Tibial artery (tissue), 4 donors: ENCODE results near the gene NARF.

Experiments
- DNase-seq, 2 donors: peaks; one replicate each; pipeline ENCODE4 v3.0.0-alpha.2; 2019
- H3K27ac ChIP-seq, 2 donors: fragments of 200-600 bp; sonication (generic) in 1 of 2; 1 replicate in 1 of 2; 2 replicates in 1 of 2; pipeline ENCODE4 v1.5.1; 2018 to 2019; ENCODE audit warnings: mild to moderate bottlenecking in 1 of 2
- H3K27me3 ChIP-seq, 2 donors: fragments of 200-600 bp; sonication (generic) in 1 of 2; one replicate each; pipeline versions ENCODE4 v1.5.1 to v1.6.0; 2016 to 2019
- H3K36me3 ChIP-seq, 3 donors: fragments of 200-600 bp; sonication (generic) in 2 of 3; one replicate each; pipeline ENCODE4 v1.5.1; 2016 to 2019; ENCODE audit warnings: mild to moderate bottlenecking in 2 of 3
- H3K4me1 ChIP-seq, 4 donors: fragments of 200-600 bp; sonication (generic) in 2 of 4; 1 replicate in 3 of 4; 2 replicates in 1 of 4; pipeline ENCODE4 v1.5.1; 2016 to 2019
- H3K4me3 ChIP-seq, 2 donors: fragments of 200-600 bp; sonication (generic) in 1 of 2; 1 replicate in 1 of 2; 2 replicates in 1 of 2; pipeline ENCODE4 v1.5.1; 2018 to 2019; ENCODE audit warnings: mild to moderate bottlenecking in 2 of 2
- H3K9me3 ChIP-seq, 3 donors: fragments of 200-600 bp; sonication (generic) in 1 of 3; one replicate each; pipeline ENCODE4 v1.5.1; 2016 to 2019
- CTCF ChIP-seq, 2 experiments: fragments of 200-600 bp in 1 of 2; fragments of 450-650 bp in 1 of 2; IDR thresholded peaks; one replicate each; pipeline ENCODE4 v1.5.1; 2017 to 2019; ENCODE audit warnings: antibody characterized with exemption in 2 of 2, mild to moderate bottlenecking in 1 of 2, moderate library complexity in 1 of 2
- intact Hi-C: fragments of 100-400 bp; cut with DNase I; formaldehyde crosslinking; loops from one replicate; pipeline ENCODE4 v1.15.0; 2023; ENCODE audit warnings: low total_unique reads

The NARF gene

GRCh38 chr17:82517230-82517865, 58.8 kb downstream of the NARF start:
- intact Hi-C loops = no loop called here
- DNase-seq = no peak
- no peak for TF ChIP-seq CTCF (IDR thresholded peaks at IDR 0.05)

GRCh38 chr17:82518826-82519810, 60.6 kb downstream of the NARF start, which contains the start of gene FOXK2:
Gene FOXK2 (plus strand): TSS chr17:82519732. CDS start chr17:82519889, 157 bp downstream.
- Histone ChIP-seq H3K4me1 (peaks cover 0 to 34% (median 13%) of the 10 kb centered on the region in 4 donors), H3K36me3 (no peaks in the 10 kb centered on the region), H3K27me3 (no peaks in the 10 kb centered on the region), H3K4me3 (peak within 1 kb of the TSS; percentile 67 to 98), H3K9me3 (no peaks in the 10 kb centered on the region), H3K27ac (peak within 1 kb of the TSS; percentile 84 to 99)
- peak in 1 of 2 experiments; percentile 28 for TF ChIP-seq CTCF (IDR thresholded peaks at IDR 0.05)
- intact Hi-C loops = no loop called here
- peak; percentile 83 to 97 for DNase-seq

More at GRCh38 chr17:82517230-82517865, 58.8 kb downstream of the NARF start:
- H3K27ac ChIP-seq = no peak overlapping the region
- no peaks in the 10 kb centered on the region for H3K9me3 ChIP-seq
- no peaks in the 10 kb centered on the region for H3K36me3 ChIP-seq
- no peaks in the 10 kb centered on the region for H3K27me3 ChIP-seq
- peaks cover 0 to 17% (median 5%) of the 10 kb centered on the region in 4 donors for H3K4me1 ChIP-seq
- no peak overlapping the region for H3K4me3 ChIP-seq

GRCh38 chr17:82519971-82520903, 61.7 kb downstream of the NARF start:
- intact Hi-C loops = no loop called here
- TF ChIP-seq CTCF (IDR thresholded peaks at IDR 0.05) = no peak
- H3K27me3 ChIP-seq = no peaks in the 10 kb centered on the region
- H3K36me3 ChIP-seq = no peaks in the 10 kb centered on the region
- no peak for DNase-seq
- peak overlapping the region; percentile 78 to 94 for H3K27ac ChIP-seq
- no peaks in the 10 kb centered on the region for H3K9me3 ChIP-seq
- H3K4me3 ChIP-seq = peak overlapping the region; percentile 67 to 98
- H3K4me1 ChIP-seq = peaks cover 0 to 46% (median 22%) of the 10 kb centered on the region in 4 donors

- no peak overlapping the region for H3K4me3 ChIP-seq
- H3K4me1 ChIP-seq = peaks cover 0 to 82% (median 44%) of the 10 kb centered on the region in 4 donors
- no peak for DNase-seq
- no peak for TF ChIP-seq CTCF (IDR thresholded peaks at IDR 0.05)
- H3K9me3 ChIP-seq = no peaks in the 10 kb centered on the region
- no peaks in the 10 kb centered on the region for H3K27me3 ChIP-seq
- intact Hi-C loops = no loop called here
- H3K36me3 ChIP-seq = no peaks in the 10 kb centered on the region
- H3K27ac ChIP-seq = no peak overlapping the region
Observed at GRCh38 chr17:82524540-82524939, 66.0 kb downstream of the NARF start.

- peak overlapping the region; percentile 17 to 42 for H3K27ac ChIP-seq
- H3K9me3 ChIP-seq = no peaks in the 10 kb centered on the region
- H3K4me1 ChIP-seq = peaks cover 0 to 90% (median 49%) of the 10 kb centered on the region in 4 donors
- DNase-seq = no peak
- no peak for TF ChIP-seq CTCF (IDR thresholded peaks at IDR 0.05)
- H3K36me3 ChIP-seq = no peaks in the 10 kb centered on the region
- intact Hi-C loops = no loop called here
- no peak overlapping the region for H3K4me3 ChIP-seq
- no peaks in the 10 kb centered on the region for H3K27me3 ChIP-seq
Observed at GRCh38 chr17:82525712-82526111, 67.2 kb downstream of the NARF start.
